ENCODE measurements around the gene ZFYVE27.

GRCh38 chr10:97713826-97714400 is 23.0 kb upstream of the ZFYVE27 start:
- TF ChIP-seq EZH2 (IDR thresholded peaks at IDR 0.05; ENCODE audit: insufficient read depth, poor library complexity, severe bottlenecking) (no peak), EZH2phosphoT487 (IDR thresholded peaks at IDR 0.05; ENCODE audit: insufficient read depth, low read depth) (no peak)

Measured in GM23248 (cell line).